Hematopoietic multipotent progenitor cell treated with erythropoietin and hydrocortisone succinate and interleukin-3 and kit ligand, for 17 days (in vitro differentiated cells): ENCODE results near the gene LHX3.
A peak's percentile ranks its signal among the peaks of the same experiment; 100 is the strongest.

ENCODE experiments used
- DNase-seq: peaks from one replicate; pipeline ENCODE4 v3.0.0-alpha.2; 2015; ENCODE audit warnings: low spot score

The LHX3 gene

DNA sequence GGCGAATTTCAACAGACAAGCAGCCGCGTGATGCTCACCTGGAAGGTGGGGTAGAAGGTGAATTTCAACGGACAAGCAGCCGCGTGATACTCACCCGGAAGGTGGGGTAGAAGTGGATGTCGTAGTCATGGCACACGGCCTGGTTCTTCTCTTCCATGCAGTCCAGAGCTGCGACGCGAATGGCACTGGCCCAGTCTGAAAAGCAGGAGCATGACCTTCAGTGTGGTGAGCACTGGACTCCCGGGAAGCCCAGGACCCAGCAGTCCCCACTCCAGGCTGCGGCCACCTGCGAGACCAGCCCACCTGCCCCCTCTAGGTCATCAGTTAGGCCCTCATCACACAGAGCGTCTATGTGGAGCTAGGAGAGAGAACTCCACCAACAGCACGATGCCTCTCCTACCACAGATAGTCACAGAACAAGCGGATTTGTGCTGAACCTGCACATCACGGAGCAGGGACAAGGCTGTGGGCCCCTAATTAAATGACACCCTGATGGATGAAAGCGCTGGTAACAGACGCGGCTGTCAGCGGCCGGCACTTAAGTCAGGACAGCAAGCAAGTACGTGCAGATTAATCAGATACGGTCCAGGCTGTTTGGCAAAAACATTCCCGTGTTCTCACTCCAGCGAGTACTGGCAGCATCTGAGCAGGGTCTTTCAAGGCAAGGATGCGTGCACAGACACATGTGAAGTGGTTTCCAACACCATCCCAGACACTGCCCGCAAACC, 21.9 kb upstream of the LHX3 start:
- no peak for DNase-seq

- peak; percentile 82 for DNase-seq
Observed at GRCh38 chr9:136225748-136226679, 21.1 kb upstream of the LHX3 start.

GRCh38 chr9:136225366-136225747, 20.4 kb upstream of the LHX3 start:
- no peak for DNase-seq

DNA sequence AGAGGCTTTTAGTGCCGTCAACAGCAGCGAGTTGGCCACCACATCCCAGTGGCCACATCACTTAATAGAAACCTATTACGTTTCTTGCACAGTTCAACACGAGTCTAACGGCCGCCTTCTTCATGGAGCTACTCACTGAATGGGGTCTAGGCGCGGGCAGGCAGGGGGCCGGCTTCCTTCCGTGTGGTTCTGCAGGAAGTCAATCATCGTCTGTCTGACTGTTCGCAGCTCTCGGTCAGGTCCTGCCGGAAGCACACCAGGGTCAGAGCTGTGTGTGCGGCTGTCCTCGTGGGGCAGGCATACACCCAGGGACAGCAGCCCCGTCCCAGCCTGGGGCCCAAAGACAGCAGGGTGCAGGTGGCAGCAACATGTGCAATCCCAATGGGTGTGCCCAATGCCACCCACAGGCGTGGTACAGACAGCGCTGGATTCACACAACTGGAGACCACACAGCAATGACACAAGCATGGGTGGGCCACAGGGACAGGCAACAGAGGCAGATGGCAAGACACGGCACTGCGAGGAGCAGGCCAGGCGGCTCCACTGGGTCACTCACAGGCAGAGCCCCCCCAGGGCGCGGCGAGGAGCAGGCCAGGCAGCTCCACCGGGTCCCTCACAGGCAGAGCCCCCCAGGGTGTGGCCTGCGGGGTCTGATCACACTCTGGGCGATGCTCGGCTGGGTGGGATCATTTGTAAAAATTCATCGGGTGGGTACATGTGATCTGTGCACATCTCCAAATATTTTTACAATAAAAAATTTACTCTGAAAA, 19.1 kb upstream of the LHX3 start:
- DNase-seq = no peak

GRCh38 chr9:136222906-136223285, 18.0 kb upstream of the LHX3 start:
- no peak for DNase-seq

GRCh38 chr9:136222166-136222905, 17.4 kb upstream of the LHX3 start:
- DNase-seq = no peak

GRCh38 chr9:136220017-136220729, 15.2 kb upstream of the LHX3 start:
- DNase-seq = no peak

GRCh38 chr9:136219276-136219675, 14.3 kb upstream of the LHX3 start:
- DNase-seq = no peak

- no peak for DNase-seq
Observed at GRCh38 chr9:136218673-136219072, 13.7 kb upstream of the LHX3 start.

DNA sequence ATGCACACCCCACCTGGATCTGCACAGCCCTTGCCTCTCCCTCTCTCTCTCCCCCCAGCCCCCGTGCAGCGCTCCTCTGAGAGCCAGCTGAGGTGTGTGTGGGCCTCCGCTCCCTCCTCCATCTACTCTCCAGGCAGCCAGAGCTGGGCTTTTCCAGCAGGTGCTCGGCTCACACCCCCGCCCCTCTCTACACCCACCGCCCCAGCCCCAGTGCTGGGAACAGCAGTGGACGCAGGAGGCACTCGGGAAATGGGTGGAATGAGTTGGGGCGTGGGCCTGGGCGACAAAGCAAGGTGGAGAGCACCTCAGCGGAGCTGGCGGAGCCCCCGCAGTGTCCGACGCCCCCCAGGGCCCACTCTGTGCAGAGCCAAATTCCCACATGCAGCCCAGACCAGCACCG, 13.3 kb upstream of the LHX3 start:
- no peak for DNase-seq

- no peak for DNase-seq
Observed at GRCh38 chr9:136216541-136217244, 11.8 kb upstream of the LHX3 start.

DNA sequence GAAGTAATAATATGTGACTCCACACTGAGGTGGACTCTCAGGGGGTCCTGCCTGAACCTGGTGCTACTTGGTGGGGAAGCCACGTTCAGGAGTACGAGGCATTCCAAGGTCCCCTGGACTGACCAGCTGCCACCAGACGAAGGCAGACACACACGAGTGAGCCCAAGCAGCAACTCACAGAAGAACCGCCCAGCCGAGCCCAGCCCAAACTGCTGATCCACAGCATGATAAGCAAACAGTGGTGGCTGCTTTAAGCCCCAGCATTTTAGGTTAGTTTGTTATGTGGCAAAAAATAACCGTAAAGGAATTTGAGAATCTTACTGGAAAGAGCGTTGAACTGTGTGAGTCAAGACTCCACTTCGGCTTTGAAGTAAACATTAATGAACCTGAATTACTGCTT, 8.8 kb upstream of the LHX3 start:
- no peak for DNase-seq

GRCh38 chr9:136212345-136212950, 7.5 kb upstream of the LHX3 start:
- DNase-seq = no peak

GRCh38 chr9:136211441-136212344, 6.8 kb upstream of the LHX3 start:
- DNase-seq = no peak

GRCh38 chr9:136211006-136211405, 6.1 kb upstream of the LHX3 start:
- no peak for DNase-seq

DNA sequence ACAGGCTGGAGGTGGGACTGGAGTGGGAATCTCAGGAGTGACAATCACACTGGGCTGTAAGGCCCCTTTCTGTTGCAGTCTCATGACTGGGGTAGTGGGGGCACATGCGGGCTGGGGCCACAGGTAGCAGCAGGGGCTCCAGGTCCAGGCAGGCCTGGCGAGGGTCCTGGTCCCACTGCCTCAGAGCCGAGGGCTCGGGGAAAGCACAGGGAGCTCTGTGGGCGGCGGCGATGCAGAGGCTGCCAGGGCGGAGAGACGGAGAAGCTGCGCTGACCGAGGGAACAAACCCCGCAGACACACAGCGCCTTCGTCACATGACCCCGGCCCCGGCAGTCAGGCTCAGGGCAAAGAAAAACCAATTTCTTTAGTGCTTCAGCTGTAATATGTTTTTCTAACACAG, 5.3 kb upstream of the LHX3 start:
- DNase-seq = no peak

DNA sequence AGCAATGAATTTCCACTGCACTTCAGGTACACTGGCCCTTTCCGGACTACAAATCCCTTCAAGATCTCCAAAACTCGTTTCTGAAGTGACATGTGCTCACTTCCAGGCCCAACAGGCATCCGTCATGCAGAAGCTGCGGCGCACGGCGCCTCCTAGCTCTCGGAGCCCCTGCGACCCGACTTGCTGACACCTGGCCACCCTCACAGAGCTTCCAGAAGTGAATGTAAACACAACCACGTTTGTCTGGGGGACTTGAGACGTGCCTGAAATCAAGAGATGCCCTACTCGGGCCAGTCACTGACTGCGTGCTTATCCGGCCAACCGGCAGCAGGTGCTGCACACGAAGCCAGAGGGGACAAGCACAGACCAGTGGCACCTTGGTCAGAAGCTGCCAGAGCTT, 4.9 kb upstream of the LHX3 start:
- DNase-seq = no peak

DNA sequence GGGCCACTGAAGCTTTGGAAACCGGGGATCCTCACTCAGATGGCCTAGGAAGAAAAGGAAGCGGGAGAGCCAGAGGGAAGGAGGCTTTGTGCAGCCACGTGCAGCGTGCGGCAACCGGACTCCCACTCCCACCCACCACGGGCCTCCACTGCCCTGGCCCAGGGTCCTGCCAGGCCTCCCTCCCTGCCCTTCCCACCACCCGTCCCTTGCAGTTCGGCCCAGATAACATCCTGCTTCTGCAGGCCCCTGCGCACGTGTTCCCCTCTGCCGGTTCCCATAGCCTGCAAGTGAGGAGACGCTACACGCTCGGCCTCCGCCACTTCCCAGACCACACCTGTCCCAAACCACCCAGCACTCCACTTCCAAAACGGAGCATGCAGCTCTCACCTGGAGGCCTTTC, 4.3 kb upstream of the LHX3 start:
- DNase-seq = no peak

DNA sequence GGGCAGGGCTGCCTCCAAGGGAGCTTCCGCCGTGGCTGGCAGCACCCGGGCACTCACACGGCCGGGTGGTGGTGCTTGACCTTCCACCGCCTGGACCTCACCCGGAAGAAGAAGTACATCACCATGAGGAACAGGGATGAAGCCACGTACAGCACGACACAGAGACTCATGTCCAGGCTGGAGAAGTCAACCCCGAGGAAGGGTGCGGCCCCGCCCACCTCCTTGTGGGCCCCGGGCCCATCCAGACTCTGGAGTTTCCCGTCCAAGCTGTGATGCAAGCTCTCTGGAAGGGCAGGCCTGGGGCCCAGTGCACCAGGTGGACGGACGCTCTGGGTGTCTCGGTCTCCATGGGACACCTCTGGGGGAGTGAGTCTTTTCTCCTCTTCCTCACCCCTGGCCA, 3.7 kb upstream of the LHX3 start:
- no peak for DNase-seq
